ENCODE measurements around the gene KCNJ15. TPM values are rescaled to one million over a fixed set of nuclear protein-coding genes. Genes with fewer than 3 reads are reported as not detected.
"Not testable (repeated sequence)": the region's sequence is repeated elsewhere in the genome, so short reads cannot be mapped to it uniquely, and the experiment has no call there.

Gene KCNJ15
- total RNA-seq, result 3.0 and 16.7 TPM in 2 replicates

GRCh38 chr21:38256599-38257302 is at the start of gene KCNJ15:
Gene KCNJ15 (plus strand): TSS chr21:38256991. CDS start chr21:38299262, 42,271 bp downstream.
- DNase-seq (ENCODE audit: extremely low read depth, low read depth, low spot score), result no peak

GRCh38 chr21:38208118-38208517 is 48.7 kb upstream of the KCNJ15 start:
- DNase-seq (ENCODE audit: extremely low read depth, low read depth, low spot score), result no peak

- no peak for DNase-seq (ENCODE audit: extremely low read depth, low read depth, low spot score)
These were observed 45.5 kb upstream of the KCNJ15 start for GRCh38 chr21:38211321-38211720.

- DNase-seq (ENCODE audit: extremely low read depth, low read depth, low spot score), result no peak
These were observed 44.1 kb upstream of the KCNJ15 start for GRCh38 chr21:38212706-38213105.

- peak; percentile 58 for DNase-seq (ENCODE audit: extremely low read depth, low read depth, low spot score)
These were observed 37.7 kb upstream of the KCNJ15 start for GRCh38 chr21:38219049-38219628.

- no peak for DNase-seq (ENCODE audit: extremely low read depth, low read depth, low spot score)
These were observed 36.5 kb upstream of the KCNJ15 start for GRCh38 chr21:38220270-38220737.

- no peak for DNase-seq (ENCODE audit: extremely low read depth, low read depth, low spot score)
These were observed 35.2 kb upstream of the KCNJ15 start for GRCh38 chr21:38221594-38221993.

GRCh38 chr21:38223893-38224540 is 32.8 kb upstream of the KCNJ15 start:
- DNase-seq (ENCODE audit: extremely low read depth, low read depth, low spot score), result no peak

GRCh38 chr21:38227401-38227800 is 29.4 kb upstream of the KCNJ15 start:
- DNase-seq (ENCODE audit: extremely low read depth, low read depth, low spot score), result no peak

- no peak for DNase-seq (ENCODE audit: extremely low read depth, low read depth, low spot score)
These were observed 28.7 kb upstream of the KCNJ15 start for GRCh38 chr21:38228115-38228514.

GRCh38 chr21:38228537-38228936 is 28.3 kb upstream of the KCNJ15 start:
- DNase-seq (ENCODE audit: extremely low read depth, low read depth, low spot score), result no peak

- no peak for DNase-seq (ENCODE audit: extremely low read depth, low read depth, low spot score)
These were observed 27.4 kb upstream of the KCNJ15 start for GRCh38 chr21:38229260-38229877.

GRCh38 chr21:38234395-38235142 is 22.2 kb upstream of the KCNJ15 start:
- no peak for DNase-seq (ENCODE audit: extremely low read depth, low read depth, low spot score)

- not testable (repeated sequence) for DNase-seq (ENCODE audit: extremely low read depth, low read depth, low spot score)
These were observed 21.5 kb upstream of the KCNJ15 start for GRCh38 chr21:38235251-38235650.

- no peak for DNase-seq (ENCODE audit: extremely low read depth, low read depth, low spot score)
These were observed 20.6 kb upstream of the KCNJ15 start for GRCh38 chr21:38236232-38236631.

GRCh38 chr21:38239672-38240071 is 17.1 kb upstream of the KCNJ15 start:
- DNase-seq (ENCODE audit: extremely low read depth, low read depth, low spot score), result no peak

GRCh38 chr21:38240129-38240528 is 16.7 kb upstream of the KCNJ15 start:
- no peak for DNase-seq (ENCODE audit: extremely low read depth, low read depth, low spot score)

GRCh38 chr21:38241029-38241740 is 15.6 kb upstream of the KCNJ15 start:
- DNase-seq (ENCODE audit: extremely low read depth, low read depth, low spot score), result no peak

- no peak for DNase-seq (ENCODE audit: extremely low read depth, low read depth, low spot score)
These were observed 14.7 kb upstream of the KCNJ15 start for GRCh38 chr21:38242061-38242460.

GRCh38 chr21:38243732-38244406 is 12.9 kb upstream of the KCNJ15 start:
- no peak for DNase-seq (ENCODE audit: extremely low read depth, low read depth, low spot score)
